Spleen (tissue), 11 donors: Measurements from ENCODE around the gene OPRPN. TPM values are rescaled to one million over a fixed set of nuclear protein-coding genes. Genes with fewer than 3 reads are reported as not detected.

ENCODE experiments used
- DNase-seq: peaks from one replicate; pipeline ENCODE4 v3.0.0-alpha.2; 2020
- H3K27ac ChIP-seq, 8 donors: fragments of 200-600 bp; sonication (generic) in 7 of 8; 1 replicate in 4 of 8; 2 replicates in 4 of 8; pipeline versions ENCODE4 v1.5.0 to v1.8.0; 2016 to 2021; ENCODE audit warnings: inconsistent platforms in 4 of 8, mild to moderate bottlenecking in 4 of 8, moderate library complexity in 1 of 8
- H3K27me3 ChIP-seq, 7 donors: fragments of 200-600 bp; sonication (generic) in 6 of 7; replicated peaks in 1 of 7; 1 replicate in 4 of 7; 2 replicates in 3 of 7; pipeline versions ENCODE4 v1.5.0 to v1.8.0; 2016 to 2021; ENCODE audit warnings: inconsistent platforms in 3 of 7, mild to moderate bottlenecking in 1 of 7
- H3K36me3 ChIP-seq, 6 donors: fragments of 200-600 bp; sonication (generic) in 5 of 6; 1 replicate in 4 of 6; 2 replicates in 2 of 6; pipeline versions ENCODE4 v1.5.0 to v1.8.0; 2016 to 2021; ENCODE audit warnings: inconsistent platforms in 2 of 6
- H3K4me1 ChIP-seq, 6 donors: fragments of 200-600 bp; sonication (generic) in 5 of 6; 1 replicate in 3 of 6; 2 replicates in 3 of 6; pipeline versions ENCODE4 v1.5.0 to v1.8.0; 2016 to 2021; ENCODE audit warnings: inconsistent platforms in 3 of 6
- H3K4me3 ChIP-seq, 8 donors: fragments of 200-600 bp; sonication (generic) in 7 of 8; 1 replicate in 4 of 8; 2 replicates in 4 of 8; pipeline versions ENCODE4 v1.5.0 to v1.8.0; 2016 to 2021; ENCODE audit warnings: inconsistent platforms in 4 of 8, mild to moderate bottlenecking in 4 of 8, moderate library complexity in 2 of 8
- H3K9me3 ChIP-seq, 8 donors: fragments of 200-600 bp; sonication (generic) in 7 of 8; 1 replicate in 4 of 8; 2 replicates in 4 of 8; pipeline versions ENCODE4 v1.5.0 to v1.8.0; 2016 to 2021; ENCODE audit warnings: inconsistent platforms in 4 of 8
- POLR2A ChIP-seq, 3 donors: fragments of 450-650 bp; IDR thresholded peaks; one replicate each; pipeline ENCODE4 v1.5.1; 2017; ENCODE audit warnings: antibody characterized with exemption in 3 of 3, mild to moderate bottlenecking in 1 of 3
- POLR2AphosphoS5 ChIP-seq, 3 donors: sonication (generic); formaldehyde crosslinking; IDR thresholded peaks; one replicate each; pipeline ENCODE4 v1.5.1; 2017; ENCODE audit warnings: antibody characterized with exemption in 3 of 3
- WGBS, 5 donors: extraction: QIAGEN DNeasy Blood & Tissue Kit in 3 of 5; methylation state at CpG; one replicate each; pipeline versions ENCODE4 v1.1.5 to v1.1.7; 2013 to 2018; 5-methylcytosine and 5-hydroxymethylcytosine counted together
- intact Hi-C: fragments of 100-400 bp; cut with DNase I; formaldehyde crosslinking; loops from one replicate; pipeline ENCODE4 v1.15.0; 2023; ENCODE audit warnings: low total_unique reads
- polyA plus RNA-seq, 3 donors: library from polyadenylated mRNA; stranded (reverse); fragments of 200-250 nt; gene quantifications; one replicate each; pipeline ENCODE4 v1.2.1, GENCODE V29; 2013
- total RNA-seq, 7 donors: library from RNA; depleted of rRNA in 3 of 7; stranded (reverse); fragments of >200 nt in 3 of 7; fragmentation: NEBNext Ultra II Directional in 4 of 7; extraction: Animal tissue kit (Norgen Biotek cat#: 25700) in 4 of 7; gene quantifications; one replicate each; pipeline versions ENCODE4 v1.1.0 to v1.2.1, GENCODE V29; 2016 to 2021
- TF ChIP-seq, protein P1 (sequence below), 11 experiments: fragments of 200-600 bp in 7 of 11; fragments of 450-650 bp in 4 of 11; sonication (generic) in 4 of 11; IDR thresholded peaks in 8 of 11; conservative IDR thresholded peaks in 3 of 11; 1 replicate in 7 of 11; 2 replicates in 4 of 11; pipeline versions ENCODE4 v1.4.0 to v1.8.0; 2016 to 2021; ENCODE audit warnings: antibody characterized with exemption in 11 of 11, inconsistent platforms in 4 of 11, mild to moderate bottlenecking in 1 of 11
- donor health status: healthy with polysubstance abuse.
- donor health status: DM: no; HTN: no; CAD: no; lungs with moderate emphysema.
- donor health status: DM: no; HTN: no; CAD: no.
- donor health status: Bipolar disorder and iron deficiency.
- donor health status: healthy.
- donor health status: DM: no; HTN: no; CAD: no.
- donor health status: DM: yes; HTN: yes; CAD: no.

The OPRPN gene
- total and polyA plus RNA-seq, 10 donors = not detected

DNA sequence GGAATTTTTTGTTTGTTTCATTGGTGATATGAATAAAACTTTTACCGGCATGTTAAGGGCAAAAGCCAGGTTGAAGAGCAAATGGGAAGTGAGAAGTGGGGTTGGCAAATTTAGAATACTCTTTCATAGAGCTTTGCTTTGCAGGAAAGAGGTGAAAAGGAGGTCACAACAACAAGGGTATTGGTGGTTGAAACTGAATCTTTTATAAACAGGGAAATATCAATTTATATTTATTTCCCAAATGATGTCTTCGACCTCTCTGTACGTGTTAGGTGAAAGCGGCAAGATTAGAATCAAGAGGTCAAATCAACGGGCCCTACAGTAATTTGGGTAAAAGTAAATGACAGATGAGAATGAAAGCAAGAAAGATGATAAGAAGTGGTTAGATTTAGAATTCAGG lies 33.7 kb upstream of the OPRPN start:
- no peak for DNase-seq
- intact Hi-C loops = no loop called here
- Histone ChIP-seq H3K36me3 (no peaks in the 10 kb centered on the region), H3K27ac (no peak overlapping the region), H3K27me3 (no peaks in the 10 kb centered on the region), H3K4me1 (no peaks in the 10 kb centered on the region), H3K4me3 (no peak overlapping the region), H3K9me3 (no peaks in the 10 kb centered on the region)
- TF ChIP-seq POLR2AphosphoS5 (IDR thresholded peaks at IDR 0.05) = no peak
- TF ChIP-seq POLR2A (IDR thresholded peaks at IDR 0.05) = no peak
- TF ChIP-seq, protein P1, sequence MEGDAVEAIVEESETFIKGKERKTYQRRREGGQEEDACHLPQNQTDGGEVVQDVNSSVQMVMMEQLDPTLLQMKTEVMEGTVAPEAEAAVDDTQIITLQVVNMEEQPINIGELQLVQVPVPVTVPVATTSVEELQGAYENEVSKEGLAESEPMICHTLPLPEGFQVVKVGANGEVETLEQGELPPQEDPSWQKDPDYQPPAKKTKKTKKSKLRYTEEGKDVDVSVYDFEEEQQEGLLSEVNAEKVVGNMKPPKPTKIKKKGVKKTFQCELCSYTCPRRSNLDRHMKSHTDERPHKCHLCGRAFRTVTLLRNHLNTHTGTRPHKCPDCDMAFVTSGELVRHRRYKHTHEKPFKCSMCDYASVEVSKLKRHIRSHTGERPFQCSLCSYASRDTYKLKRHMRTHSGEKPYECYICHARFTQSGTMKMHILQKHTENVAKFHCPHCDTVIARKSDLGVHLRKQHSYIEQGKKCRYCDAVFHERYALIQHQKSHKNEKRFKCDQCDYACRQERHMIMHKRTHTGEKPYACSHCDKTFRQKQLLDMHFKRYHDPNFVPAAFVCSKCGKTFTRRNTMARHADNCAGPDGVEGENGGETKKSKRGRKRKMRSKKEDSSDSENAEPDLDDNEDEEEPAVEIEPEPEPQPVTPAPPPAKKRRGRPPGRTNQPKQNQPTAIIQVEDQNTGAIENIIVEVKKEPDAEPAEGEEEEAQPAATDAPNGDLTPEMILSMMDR (IDR thresholded peaks at IDR 0.05 in 8 of 11, conservative IDR thresholded peaks at IDR 0.05 in 3 of 11) = no peak
- WGBS, 5 donors = 75 to 90% (median 83%) methylated on average over 5 of the region's 5 CpGs

DNA sequence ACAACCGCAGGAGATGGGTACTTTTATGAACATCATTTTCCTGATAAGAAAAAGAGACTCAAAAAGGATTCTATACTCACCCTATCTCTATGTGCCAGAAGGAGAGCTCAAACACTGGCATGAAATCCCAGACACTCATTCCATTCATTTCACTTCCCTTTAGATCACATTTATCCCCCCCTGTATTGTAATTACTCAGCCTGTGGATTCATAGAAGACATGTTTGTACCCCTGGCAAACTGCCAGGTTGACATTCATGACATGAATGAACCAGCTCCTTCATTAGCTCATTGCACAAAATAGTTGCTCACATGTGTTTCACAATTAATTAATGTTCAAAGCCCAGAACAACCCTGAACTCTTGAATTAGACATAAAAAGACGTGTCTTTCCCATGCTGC lies 32.3 kb upstream of the OPRPN start:
- TF ChIP-seq, protein P1 (IDR thresholded peaks at IDR 0.05 in 8 of 11, conservative IDR thresholded peaks at IDR 0.05 in 3 of 11) = no peak
- TF ChIP-seq POLR2A (IDR thresholded peaks at IDR 0.05) (no peak), POLR2AphosphoS5 (IDR thresholded peaks at IDR 0.05) (no peak)
- no peak for DNase-seq
- no peaks in the 10 kb centered on the region for H3K4me1 ChIP-seq
- H3K36me3 ChIP-seq = no peaks in the 10 kb centered on the region
- H3K27me3 ChIP-seq = no peaks in the 10 kb centered on the region
- no peaks in the 10 kb centered on the region for H3K9me3 ChIP-seq
- intact Hi-C loops = no loop called here
- WGBS, 5 donors = 48 to 75% (median 61%) methylated on average over 2 of the region's 2 CpGs
- no peak overlapping the region for H3K27ac ChIP-seq
- no peak overlapping the region for H3K4me3 ChIP-seq

DNA sequence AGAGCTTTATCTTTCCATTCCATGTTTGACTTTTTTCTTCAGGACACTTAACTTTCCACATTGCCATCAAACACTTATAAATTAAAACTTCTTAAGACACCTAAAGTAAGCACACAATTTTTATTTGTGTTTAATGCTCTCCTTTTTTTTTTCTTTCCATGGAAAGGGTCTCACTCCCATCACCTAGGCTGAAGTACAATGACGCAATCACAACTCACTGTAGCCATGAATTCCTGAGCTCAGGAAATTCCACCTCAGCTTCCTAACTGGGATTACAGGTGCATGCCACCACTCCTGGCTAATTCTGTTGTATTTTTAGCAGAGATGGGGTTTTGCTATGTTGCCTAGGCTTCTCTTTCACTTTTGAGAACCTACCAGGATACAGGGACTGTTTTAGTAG lies 29.9 kb upstream of the OPRPN start:
- no peak for DNase-seq
- Histone ChIP-seq H3K27ac (no peak overlapping the region), H3K36me3 (no peaks in the 10 kb centered on the region), H3K4me1 (no peaks in the 10 kb centered on the region), H3K9me3 (no peaks in the 10 kb centered on the region), H3K27me3 (no peaks in the 10 kb centered on the region), H3K4me3 (no peak overlapping the region)
- TF ChIP-seq, protein P1 (IDR thresholded peaks at IDR 0.05 in 8 of 11, conservative IDR thresholded peaks at IDR 0.05 in 3 of 11) = no peak
- TF ChIP-seq POLR2A (IDR thresholded peaks at IDR 0.05) (no peak), POLR2AphosphoS5 (IDR thresholded peaks at IDR 0.05) (no peak)
- intact Hi-C loops = no loop called here
- 85 to 94% (median 90%) methylated on average over 1 of the region's 1 CpG for WGBS, 5 donors

DNA sequence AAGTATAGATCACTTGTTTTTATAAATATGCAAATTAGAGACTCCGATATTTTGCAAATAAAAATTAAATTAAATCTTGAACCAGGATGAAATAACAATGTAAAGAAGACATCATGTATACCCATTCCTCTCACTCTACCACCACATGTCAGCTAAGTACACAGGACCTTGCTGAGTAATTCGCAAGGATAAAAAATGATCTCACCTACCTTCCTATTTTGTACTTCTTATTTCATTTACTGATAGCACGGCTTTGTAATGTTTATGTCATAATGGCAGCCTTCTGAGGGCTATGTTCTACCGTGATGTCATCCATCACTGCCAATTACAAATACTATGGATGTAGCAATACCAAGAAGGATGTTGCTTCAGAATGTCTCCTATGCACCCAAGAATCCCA lies 25.8 kb upstream of the OPRPN start:
- no peak for DNase-seq
- Histone ChIP-seq H3K27ac (no peak overlapping the region), H3K27me3 (no peaks in the 10 kb centered on the region), H3K9me3 (peaks cover 0 to 5% (median 0%) of the 10 kb centered on the region in 8 donors), H3K36me3 (no peaks in the 10 kb centered on the region), H3K4me3 (no peak overlapping the region), H3K4me1 (no peaks in the 10 kb centered on the region)
- WGBS, 5 donors = 81 to 88% (median 85%) methylated on average over 4 of the region's 4 CpGs
- intact Hi-C loops = no loop called here
- TF ChIP-seq POLR2AphosphoS5 (IDR thresholded peaks at IDR 0.05) (no peak), POLR2A (IDR thresholded peaks at IDR 0.05) (no peak)
- TF ChIP-seq, protein P1 (IDR thresholded peaks at IDR 0.05 in 8 of 11, conservative IDR thresholded peaks at IDR 0.05 in 3 of 11) = no peak
